T-helper 22 cell (primary cell): ENCODE results near the gene CHAD.
"Not testable (repeated sequence)": the region's sequence is repeated elsewhere in the genome, so short reads cannot be mapped to it uniquely, and the experiment has no call there.

Experiments
- DNase-seq: peaks from one replicate; pipeline ENCODE4 v3.0.0-alpha.2; 2020; ENCODE audit warnings: low read depth

The CHAD gene

GRCh38 chr17:50429793-50430192 is 38.9 kb downstream of the CHAD start:
- no peak for DNase-seq

DNA sequence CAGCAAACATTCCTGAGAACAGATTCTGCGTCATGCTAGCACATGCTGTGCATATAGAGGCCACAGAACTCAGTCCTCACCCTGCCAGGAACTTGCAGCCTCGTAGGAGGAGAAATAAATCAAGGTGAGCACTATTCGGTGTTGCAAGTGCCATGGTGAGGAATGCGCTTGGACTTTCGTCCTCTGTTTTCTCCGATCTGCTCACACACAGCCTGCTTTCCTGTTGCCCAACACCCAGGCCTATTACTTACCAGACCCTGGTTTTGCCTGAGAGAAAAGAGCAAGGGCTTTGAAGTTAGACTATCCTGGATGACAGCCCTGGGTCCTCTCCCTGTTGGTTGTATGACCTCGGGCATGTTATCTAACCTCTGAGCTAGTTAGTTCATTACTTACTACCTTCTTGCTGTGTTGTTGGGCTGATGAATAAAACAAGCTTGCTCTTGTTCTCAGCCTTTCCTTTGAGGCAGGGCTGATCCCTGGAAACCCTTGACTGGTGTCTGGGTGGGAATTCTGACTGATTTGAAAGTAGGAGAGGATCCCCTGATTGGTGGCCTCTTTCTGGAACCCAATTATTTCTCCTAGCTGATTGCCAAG is 39.8 kb downstream of the CHAD start:
- DNase-seq, result no peak

DNA sequence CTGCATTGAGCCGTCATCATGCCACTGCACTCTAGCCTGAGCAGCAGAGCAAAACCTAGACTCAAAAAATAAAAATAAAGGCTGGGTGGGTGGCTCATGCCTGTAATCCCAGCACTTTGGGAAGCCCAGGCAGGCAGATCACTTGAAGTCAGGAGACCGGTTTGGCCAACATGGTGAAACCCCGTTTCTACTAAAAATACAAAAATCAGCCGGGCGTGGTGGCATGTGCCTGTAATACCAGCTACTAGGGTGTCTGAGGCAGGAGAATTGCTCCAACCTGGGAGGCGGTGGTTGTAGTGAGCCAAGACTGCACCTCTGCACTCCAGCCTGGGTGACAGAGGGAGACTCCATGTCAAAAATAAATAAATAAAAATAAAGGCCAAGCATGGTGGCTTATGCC is 40.6 kb downstream of the CHAD start:
- DNase-seq, result not testable (repeated sequence)

DNA sequence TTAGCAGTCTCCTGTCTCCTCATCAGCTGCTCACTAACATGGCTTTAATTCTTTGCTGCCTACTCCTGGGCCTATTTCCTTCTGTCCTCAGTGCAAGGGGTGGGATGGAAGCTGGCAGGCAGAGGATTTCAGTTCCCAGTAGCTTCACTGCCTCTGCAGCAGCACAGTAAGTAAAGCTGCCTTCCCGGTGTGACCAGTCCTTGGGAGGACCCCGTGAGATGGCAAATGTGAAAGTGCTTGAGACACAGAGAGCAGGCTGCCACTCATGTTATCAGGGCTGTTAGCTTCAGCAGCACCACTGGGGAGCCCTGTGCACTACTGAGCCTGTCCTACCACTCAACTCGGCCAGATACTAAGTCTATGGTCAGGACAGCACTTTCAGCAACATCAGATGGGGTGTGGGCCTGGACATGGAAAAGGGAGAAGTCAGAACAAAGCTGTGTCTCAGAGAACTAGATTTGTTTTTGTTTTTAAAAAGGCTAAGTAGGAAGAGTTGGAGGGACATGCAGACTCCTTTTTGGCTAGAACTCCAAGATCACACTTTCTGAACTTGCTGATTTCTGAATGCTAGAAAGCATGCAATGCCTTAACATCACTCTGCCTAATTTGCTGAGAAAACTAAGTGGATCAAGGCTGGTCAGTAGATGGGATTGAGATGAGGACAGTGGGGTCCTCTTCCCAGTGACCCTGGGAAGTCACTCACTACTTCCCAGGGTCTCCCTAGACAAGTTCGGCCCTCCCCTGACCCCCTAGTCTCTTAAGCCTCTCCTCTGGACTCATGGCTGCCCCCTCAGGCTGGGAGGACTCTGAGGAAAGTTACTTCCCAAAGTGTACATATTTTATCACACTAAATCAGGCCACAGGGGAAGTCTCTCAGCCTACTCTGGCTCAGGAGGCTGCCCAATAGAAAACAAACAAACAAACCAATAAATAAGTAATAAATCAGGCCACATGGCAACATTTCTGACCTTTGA is 41.6 kb downstream of the CHAD start:
- no peak for DNase-seq

- DNase-seq, result no peak
Measured at GRCh38 chr17:50426472-50426782, 42.3 kb downstream of the CHAD start.

GRCh38 chr17:50425682-50426471 is 42.8 kb downstream of the CHAD start, which contains the start of gene ACSF2:
TSS of gene ACSF2 (plus strand) at chr17:50426218. CDS start at chr17:50426262, 44 bp downstream.
- peak; percentile 63 for DNase-seq

DNA sequence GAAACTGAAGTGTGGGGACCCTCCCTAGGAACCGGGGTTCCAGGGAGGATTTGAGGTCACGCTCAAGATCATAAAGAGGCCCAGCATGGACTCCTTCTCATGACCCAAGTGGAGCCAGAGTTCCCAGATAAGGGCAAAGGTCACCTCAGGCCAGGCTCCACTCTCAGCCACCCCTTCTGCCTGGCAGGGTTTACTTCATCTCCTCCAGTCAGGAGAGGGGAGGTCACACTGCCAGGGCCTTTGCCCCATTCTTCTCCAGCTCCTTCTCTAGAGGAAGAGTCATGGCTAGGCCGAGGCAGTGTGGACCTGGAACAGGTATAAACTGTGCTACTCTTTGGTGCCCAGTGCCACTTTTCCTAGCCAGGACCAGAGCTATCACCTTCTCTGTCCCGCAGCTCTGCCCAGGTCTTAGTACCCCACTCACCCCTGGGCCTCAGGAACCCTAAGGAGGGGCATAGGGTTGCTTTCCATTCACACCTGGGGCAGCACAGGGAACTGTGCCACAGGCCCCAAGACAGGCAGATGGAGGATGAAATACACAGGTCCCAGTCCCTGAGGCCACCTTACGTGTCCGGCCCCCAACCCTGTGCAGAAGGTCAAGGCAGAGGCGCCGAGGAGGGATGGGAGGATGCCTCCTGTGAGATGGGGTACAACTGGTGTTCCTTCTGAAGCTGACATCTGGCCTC is 43.5 kb downstream of the CHAD start:
- no peak for DNase-seq

DNA sequence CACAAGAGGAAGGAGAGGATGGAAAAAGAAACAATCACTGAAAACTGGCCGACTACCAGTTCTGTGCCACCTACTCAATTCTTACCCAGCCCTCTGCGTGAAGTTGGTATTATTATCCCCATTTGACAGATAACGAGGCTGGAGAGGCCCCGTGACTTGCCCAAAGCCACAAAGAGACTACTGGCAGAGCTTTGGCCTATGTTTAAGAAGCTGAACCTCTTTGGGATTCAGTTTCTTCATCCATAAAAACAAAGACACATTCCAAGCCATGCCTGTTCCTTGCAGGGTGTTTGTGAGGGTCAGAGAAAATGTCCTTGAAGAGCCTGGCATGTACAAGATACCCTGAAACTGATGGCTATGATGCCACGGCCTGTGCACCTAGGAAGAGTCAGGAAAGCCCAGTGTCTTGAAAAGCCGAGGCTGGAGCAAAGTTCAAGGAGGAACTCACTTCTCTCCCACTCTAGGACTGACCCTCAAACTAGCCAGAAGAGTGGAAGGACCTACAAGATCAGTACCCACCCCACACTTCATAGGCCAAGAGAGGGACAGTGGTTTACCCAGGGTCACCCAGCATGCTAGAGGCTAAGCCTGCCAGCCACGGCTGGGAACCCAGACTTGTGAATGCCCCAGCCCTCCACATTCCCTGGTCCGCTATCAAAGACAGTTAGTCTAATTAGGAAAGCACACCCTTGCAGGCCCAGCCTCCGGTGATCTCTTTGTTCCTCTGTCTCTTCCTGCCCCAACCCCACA is 44.3 kb downstream of the CHAD start:
- DNase-seq, result no peak

- DNase-seq, result no peak
Measured at GRCh38 chr17:50423553-50424159, 45.0 kb downstream of the CHAD start.

- no peak for DNase-seq
Measured at GRCh38 chr17:50422738-50423137, 45.9 kb downstream of the CHAD start.

DNA sequence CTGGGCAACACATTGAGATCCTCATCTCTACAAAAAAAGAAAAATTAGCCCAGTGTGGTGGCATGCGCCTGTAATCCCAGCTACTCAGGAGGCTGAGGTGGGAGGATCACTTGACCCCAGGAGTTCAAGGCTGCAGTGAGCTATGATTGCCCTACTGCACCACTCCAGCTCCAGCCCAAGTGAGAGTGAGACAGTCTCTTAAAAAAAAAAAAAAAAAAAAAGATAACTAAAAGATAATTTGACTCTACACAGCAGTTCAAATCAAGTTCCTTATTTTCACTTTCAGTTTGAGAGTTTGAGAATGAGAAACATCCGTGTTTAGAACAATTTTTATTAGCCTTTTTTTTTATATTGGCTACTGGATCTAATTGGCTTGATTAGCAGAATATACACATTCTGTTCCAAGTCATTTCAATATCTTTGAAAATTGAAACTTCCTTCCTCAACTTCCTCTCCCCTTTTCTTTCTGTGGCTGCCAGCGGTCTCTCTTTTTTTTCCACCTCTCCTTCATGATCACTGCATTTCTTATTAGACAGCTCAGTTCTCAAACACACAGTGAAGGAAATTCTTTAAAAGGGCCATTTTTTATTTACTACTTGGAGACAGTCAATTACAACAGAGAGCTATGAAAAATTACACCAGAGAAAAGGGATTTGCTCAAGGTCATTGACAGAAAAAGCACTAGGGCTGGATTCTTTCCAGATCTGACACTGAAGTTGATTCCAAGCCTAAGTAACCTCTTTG is 47.2 kb downstream of the CHAD start:
- DNase-seq, result no peak

GRCh38 chr17:50420419-50421112 is 48.1 kb downstream of the CHAD start:
- DNase-seq, result no peak

DNA sequence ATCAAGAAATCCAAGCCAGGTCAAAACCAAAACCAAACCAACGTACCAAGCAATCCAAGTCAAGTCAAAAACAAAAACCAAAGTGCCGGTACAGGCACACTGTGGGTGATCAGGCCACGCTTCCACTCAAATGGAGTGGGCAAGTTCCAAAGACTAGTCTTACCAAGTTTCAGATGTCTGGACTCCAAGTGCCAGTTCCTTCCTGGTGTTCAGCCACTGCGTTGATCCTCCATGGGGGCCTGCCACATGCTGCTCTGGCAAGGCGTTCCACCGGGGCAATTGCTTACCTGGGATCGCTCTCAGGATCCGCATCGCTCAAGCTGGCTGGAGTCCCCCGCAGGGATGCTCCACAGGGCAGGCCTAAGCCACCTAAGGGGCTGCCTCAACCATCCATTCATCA is 49.1 kb downstream of the CHAD start:
- not testable (repeated sequence) for DNase-seq

GRCh38 chr17:50414808-50415207 is 53.9 kb downstream of the CHAD start:
- DNase-seq, result no peak
